Activated CD8-positive, alpha-beta memory T cell treated with anti-CD3 and anti-CD28 coated beads, Interleukin-2, amount 50 U/mL, for 1 hour (primary cell): ENCODE data around the gene MRPL48.

Experiments
- DNase-seq: peaks from one replicate; pipeline ENCODE4 v3.0.0-alpha.2; 2020; ENCODE audit errors: extremely low read depth

MRPL48 gene

GRCh38 chr11:73889019-73889418 is 101.3 kb downstream of the MRPL48 start:
- DNase-seq: no peak

GRCh38 chr11:73889536-73889935 is 101.9 kb downstream of the MRPL48 start:
- no peak for DNase-seq

GRCh38 chr11:73893041-73893440 is 105.4 kb downstream of the MRPL48 start:
- no peak for DNase-seq

- no peak for DNase-seq
These were observed 107.2 kb downstream of the MRPL48 start for GRCh38 chr11:73894725-73895335.

GRCh38 chr11:73902303-73902702 is 114.6 kb downstream of the MRPL48 start:
- DNase-seq: no peak

- DNase-seq: no peak
These were observed 119.5 kb downstream of the MRPL48 start for GRCh38 chr11:73907191-73907590.

- DNase-seq: no peak
These were observed 124.4 kb downstream of the MRPL48 start for GRCh38 chr11:73912026-73912425.

- DNase-seq: no peak
These were observed 125.8 kb downstream of the MRPL48 start for GRCh38 chr11:73913472-73913871.

GRCh38 chr11:73914284-73914683 is 126.6 kb downstream of the MRPL48 start:
- no peak for DNase-seq
